ENCODE measurements around the gene ZNF33A. TPM values are rescaled to one million over a fixed set of nuclear protein-coding genes. Genes with fewer than 3 reads are reported as not detected.

The ZNF33A gene
- total and polyA plus RNA-seq, 2 experiments from 2014 or later, result 20.3 to 32.6 TPM

DNA sequence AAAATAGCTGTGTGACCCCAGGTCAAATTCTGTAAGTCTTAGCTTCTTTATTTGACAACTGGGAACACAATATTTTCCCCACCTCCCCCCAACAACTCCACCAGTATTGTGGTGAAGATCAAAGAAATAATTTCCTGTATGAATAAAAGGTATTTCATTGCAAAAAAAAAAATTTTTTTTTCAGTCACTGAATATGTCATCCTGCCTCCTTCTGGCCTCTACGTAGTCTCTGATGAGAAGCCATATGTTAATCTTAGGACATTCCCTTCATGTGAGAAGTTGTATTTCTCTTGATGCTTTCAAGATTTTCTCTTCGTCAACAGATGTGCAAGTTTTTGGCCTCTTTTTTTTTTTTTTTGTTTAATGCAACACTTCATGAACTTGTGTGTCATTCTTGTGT, 33.0 kb downstream of the ZNF33A start (continued):
- TF ChIP-seq, protein P1, sequence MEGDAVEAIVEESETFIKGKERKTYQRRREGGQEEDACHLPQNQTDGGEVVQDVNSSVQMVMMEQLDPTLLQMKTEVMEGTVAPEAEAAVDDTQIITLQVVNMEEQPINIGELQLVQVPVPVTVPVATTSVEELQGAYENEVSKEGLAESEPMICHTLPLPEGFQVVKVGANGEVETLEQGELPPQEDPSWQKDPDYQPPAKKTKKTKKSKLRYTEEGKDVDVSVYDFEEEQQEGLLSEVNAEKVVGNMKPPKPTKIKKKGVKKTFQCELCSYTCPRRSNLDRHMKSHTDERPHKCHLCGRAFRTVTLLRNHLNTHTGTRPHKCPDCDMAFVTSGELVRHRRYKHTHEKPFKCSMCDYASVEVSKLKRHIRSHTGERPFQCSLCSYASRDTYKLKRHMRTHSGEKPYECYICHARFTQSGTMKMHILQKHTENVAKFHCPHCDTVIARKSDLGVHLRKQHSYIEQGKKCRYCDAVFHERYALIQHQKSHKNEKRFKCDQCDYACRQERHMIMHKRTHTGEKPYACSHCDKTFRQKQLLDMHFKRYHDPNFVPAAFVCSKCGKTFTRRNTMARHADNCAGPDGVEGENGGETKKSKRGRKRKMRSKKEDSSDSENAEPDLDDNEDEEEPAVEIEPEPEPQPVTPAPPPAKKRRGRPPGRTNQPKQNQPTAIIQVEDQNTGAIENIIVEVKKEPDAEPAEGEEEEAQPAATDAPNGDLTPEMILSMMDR (conservative IDR thresholded peaks at IDR 0.05; ENCODE audit: low read depth in 2 of 2), result no peak

GRCh38 chr10:38045129-38045528, 34.7 kb downstream of the ZNF33A start:
- Histone ChIP-seq H3K79me2 (replicated peaks; ENCODE audit: insufficient read depth) (peaks cover 3% of the 10 kb centered on the region), H3F3A (replicated peaks; ENCODE audit: low read depth) (no peaks in the 10 kb centered on the region), H3K27ac (ENCODE audit: low read depth) (no peak overlapping the region), H3K4me1 (ENCODE audit: insufficient read depth) (no peaks in the 10 kb centered on the region), H3K9me2 (ENCODE audit: insufficient read depth) (no peaks in the 10 kb centered on the region), H4K20me1 (replicated peaks; ENCODE audit: insufficient read depth) (no peaks in the 10 kb centered on the region), H3K4me3 (no peak overlapping the region), H3K27me3 (ENCODE audit: insufficient read depth) (no peaks in the 10 kb centered on the region), H3K4me2 (no peak overlapping the region), H3K36me3 (ENCODE audit: insufficient read depth) (peaks cover 7% of the 10 kb centered on the region; the same call in 1 of the 2 replicates), H2AFZ (no peak overlapping the region)
- no peak overlapping the region for H3K4me3 Mint-ChIP-seq
- H3K36me3 Mint-ChIP-seq (ENCODE audit: low read depth), result peaks cover 82% of the 10 kb centered on the region
- H3K27ac Mint-ChIP-seq, result no peak overlapping the region
- H3K4me1 Mint-ChIP-seq, result no peaks in the 10 kb centered on the region
- no peaks in the 10 kb centered on the region for H3K27me3 Mint-ChIP-seq (ENCODE audit: insufficient read depth, low read depth, poor library complexity)
- DNase-seq (ENCODE audit: low spot score) (no peak), ATAC-seq (no peak)
- peaks cover 58% of the 10 kb centered on the region for H3K9me3 Mint-ChIP-seq
- TF ChIP-seq STAT1 (IDR thresholded peaks at IDR 0.05; ENCODE audit: unreplicated experiment), result no peak
- TF ChIP-seq CREB1 (CRISPR knock-in tag; IDR thresholded peaks at IDR 0.05; ENCODE audit: low read depth), result no peak
- TF ChIP-seq, protein P2, sequence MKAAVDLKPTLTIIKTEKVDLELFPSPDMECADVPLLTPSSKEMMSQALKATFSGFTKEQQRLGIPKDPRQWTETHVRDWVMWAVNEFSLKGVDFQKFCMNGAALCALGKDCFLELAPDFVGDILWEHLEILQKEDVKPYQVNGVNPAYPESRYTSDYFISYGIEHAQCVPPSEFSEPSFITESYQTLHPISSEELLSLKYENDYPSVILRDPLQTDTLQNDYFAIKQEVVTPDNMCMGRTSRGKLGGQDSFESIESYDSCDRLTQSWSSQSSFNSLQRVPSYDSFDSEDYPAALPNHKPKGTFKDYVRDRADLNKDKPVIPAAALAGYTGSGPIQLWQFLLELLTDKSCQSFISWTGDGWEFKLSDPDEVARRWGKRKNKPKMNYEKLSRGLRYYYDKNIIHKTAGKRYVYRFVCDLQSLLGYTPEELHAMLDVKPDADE (IDR thresholded peaks at IDR 0.05), result no peak
- no peak for TF ChIP-seq ZNF114 (CRISPR knock-in tag; IDR thresholded peaks at IDR 0.05)
- TF ChIP-seq EZH2phosphoT487 (IDR thresholded peaks at IDR 0.05; ENCODE audit: unreplicated experiment), result no peak
- TF ChIP-seq REST (IDR thresholded peaks at IDR 0.05; ENCODE audit: unreplicated experiment), result no peak
- TF ChIP-seq JUNB (IDR thresholded peaks at IDR 0.05; ENCODE audit: unreplicated experiment), result no peak
- no peak for TF ChIP-seq POLR2AphosphoS5 (IDR thresholded peaks at IDR 0.05; ENCODE audit: low read depth)
